Measurements from ENCODE around the gene DPPA2. TPM values are rescaled to one million over a fixed set of nuclear protein-coding genes. Genes with fewer than 3 reads are reported as not detected.
"Not testable (repeated sequence)": the region's sequence is repeated elsewhere in the genome, so short reads cannot be mapped to it uniquely, and the experiment has no call there.

The DPPA2 gene, protein sequence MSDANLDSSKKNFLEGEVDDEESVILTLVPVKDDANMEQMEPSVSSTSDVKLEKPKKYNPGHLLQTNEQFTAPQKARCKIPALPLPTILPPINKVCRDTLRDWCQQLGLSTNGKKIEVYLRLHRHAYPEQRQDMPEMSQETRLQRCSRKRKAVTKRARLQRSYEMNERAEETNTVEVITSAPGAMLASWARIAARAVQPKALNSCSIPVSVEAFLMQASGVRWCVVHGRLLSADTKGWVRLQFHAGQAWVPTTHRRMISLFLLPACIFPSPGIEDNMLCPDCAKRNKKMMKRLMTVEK
- total RNA-seq, result not detected

- DNase-seq (ENCODE audit: low spot score in 2 of 2) (no peak), FAIRE-seq (no peak)
These were observed at the start of gene DPPA2 for GRCh38 chr3:109316162-109316730. Gene DPPA2, minus strand, starts transcription at chr3:109316517. Its CDS starts 1,975 bp downstream, at chr3:109314542.

DNA sequence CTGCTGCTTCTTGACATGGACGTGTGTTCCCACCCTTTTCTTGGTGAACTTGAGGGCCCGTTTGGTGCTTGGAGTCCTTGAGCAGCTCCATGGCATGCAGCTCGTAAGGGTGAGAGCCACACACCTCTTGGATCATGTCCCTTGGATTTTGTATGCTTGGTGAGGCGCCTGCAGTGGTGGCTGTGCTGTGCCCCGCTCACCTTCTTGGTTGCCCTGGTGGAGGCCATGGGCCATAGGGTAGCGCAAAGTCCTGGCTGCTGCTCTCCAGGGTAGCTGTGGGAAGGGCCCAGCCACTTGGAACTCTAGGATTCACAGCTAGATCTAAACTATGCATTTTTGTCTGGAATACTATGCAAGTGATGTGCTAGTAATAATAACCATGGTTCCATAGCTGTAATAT is 47.8 kb upstream of the DPPA2 start:
- FAIRE-seq, result no peak
- no peak for DNase-seq (ENCODE audit: low spot score in 2 of 2)

GRCh38 chr3:109363634-109364033 is 47.3 kb upstream of the DPPA2 start:
- DNase-seq (ENCODE audit: low spot score in 2 of 2) (no peak), FAIRE-seq (no peak)

- FAIRE-seq (no peak), DNase-seq (ENCODE audit: low spot score in 2 of 2) (no peak)
These were observed 46.5 kb upstream of the DPPA2 start for GRCh38 chr3:109362823-109363222.

GRCh38 chr3:109358809-109359208 is 42.5 kb upstream of the DPPA2 start:
- not testable (repeated sequence) for FAIRE-seq; DNase-seq (ENCODE audit: low spot score in 2 of 2)

- no peak for FAIRE-seq
These were observed 40.3 kb upstream of the DPPA2 start for GRCh38 chr3:109356442-109357155.

GRCh38 chr3:109355625-109356441 is 39.5 kb upstream of the DPPA2 start:
- DNase-seq (ENCODE audit: low spot score in 2 of 2), result no peak
- FAIRE-seq, result no peak

More at GRCh38 chr3:109356442-109357155, 40.3 kb upstream of the DPPA2 start:
- no peak for DNase-seq (ENCODE audit: low spot score in 2 of 2)

- FAIRE-seq, result no peak
These were observed 36.7 kb upstream of the DPPA2 start for GRCh38 chr3:109353057-109353456.

DNA sequence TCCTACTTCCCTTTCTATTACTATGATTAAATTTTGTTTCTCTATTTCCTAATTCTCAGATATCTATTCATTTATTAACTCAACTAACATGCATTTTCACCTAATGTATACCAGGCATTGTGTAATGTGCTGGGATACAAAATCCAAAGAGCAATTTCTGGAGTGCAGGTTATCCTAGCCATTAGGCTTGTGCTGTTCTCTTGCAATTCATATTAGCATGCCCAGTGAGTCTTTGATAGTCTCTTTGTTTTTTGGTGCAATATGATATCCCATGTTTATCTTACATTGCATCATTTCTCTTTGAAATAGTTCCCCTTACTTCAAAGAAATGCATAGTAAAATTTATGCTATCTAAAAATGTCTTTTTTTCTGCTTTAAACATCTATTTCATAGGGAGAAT is 34.9 kb upstream of the DPPA2 start:
- FAIRE-seq, result no peak
- no peak for DNase-seq (ENCODE audit: low spot score in 2 of 2)

More at GRCh38 chr3:109353057-109353456, 36.7 kb upstream of the DPPA2 start:
- no peak for DNase-seq (ENCODE audit: low spot score in 2 of 2)

DNA sequence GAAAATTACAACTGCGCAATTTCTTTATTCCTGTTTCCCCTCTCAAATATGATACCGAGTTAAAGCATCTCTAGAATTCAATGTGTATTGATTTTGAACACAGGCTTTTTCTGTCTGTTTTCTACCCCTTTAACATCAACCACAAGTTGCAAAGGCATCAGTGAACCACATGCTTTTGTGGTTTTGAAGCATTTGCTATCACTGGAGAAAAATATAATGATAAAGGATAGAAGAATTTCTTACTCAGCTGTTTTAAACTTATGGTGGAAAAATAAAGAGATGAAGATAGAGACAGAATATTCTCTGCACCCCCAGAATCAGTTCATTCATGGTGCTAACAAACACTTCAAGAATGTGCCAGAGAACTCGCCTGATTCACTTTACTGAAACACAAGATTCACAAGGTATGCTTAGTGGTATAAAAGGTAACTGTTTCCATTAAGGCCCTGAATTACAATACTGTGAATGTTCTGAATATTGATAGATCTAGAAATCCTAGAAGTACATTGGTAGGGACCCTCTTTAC is 30.5 kb upstream of the DPPA2 start:
- FAIRE-seq, result no peak
- DNase-seq (ENCODE audit: low spot score in 2 of 2), result no peak

GRCh38 chr3:109346099-109346498 is 29.8 kb upstream of the DPPA2 start:
- FAIRE-seq (no peak), DNase-seq (ENCODE audit: low spot score in 2 of 2) (no peak)

GRCh38 chr3:109339714-109340648 is 23.7 kb upstream of the DPPA2 start:
- DNase-seq (ENCODE audit: low spot score in 2 of 2) (no peak), FAIRE-seq (no peak)

DNA sequence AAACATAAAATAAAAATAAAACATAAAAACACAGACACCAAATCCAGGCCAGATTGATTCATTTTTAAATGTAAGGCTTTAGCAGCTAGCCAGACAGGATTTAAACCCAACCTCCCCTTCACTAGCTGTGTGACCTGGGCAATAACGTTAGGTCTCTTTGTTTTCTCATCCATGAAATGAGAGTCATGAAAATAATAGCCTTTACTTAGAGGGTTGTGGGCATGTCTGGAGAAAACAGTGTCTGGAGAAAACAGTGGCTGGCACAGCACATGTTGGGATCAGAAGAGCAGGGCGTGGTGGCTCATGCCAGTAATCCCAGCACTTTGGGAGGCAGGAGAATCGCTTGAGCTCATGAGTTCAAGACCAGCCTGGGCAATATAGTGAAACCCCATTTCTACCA is 22.9 kb upstream of the DPPA2 start:
- no peak for FAIRE-seq
- no peak for DNase-seq (ENCODE audit: low spot score in 2 of 2)

DNA sequence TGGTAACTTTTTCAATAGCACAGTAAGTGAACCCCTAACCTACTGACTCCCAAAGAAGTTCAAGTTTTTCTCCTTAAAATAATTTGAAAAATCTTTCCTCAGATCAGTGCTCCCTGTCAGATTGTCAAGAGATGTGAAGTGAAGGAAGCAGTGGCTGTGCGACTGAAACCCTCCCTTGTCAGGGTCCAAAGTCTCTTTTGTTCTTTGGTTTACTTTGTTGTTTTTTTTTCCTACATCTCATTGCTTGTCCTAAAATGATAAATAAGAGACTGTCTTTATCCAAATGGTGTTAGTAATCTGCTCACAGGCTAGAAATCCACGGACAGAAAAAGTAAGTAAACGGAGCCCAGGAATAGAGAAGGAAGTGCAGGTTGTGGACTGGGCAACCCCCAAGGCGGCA is 22.0 kb upstream of the DPPA2 start:
- FAIRE-seq (no peak), DNase-seq (ENCODE audit: low spot score in 2 of 2) (no peak)

DNA sequence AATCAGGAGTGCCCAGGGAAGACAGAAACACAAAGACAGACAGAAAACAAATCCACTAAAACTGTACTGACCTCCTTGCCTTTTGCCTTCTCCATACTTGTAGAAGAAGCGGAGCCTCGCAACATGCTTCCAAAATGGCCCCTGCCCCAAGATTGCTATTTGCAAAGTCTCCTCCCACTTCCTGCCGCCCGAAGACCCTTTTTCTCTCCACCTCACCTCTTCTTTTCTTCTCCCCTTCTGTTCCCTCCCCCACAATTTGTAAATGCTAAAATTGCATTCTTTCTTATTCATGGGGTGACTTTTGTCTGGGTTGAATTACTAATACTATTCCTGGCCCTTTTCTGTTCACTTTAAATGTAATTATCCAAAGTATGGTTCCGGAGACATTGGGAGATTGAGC is 21.1 kb upstream of the DPPA2 start, which contains the start of gene DPPA4:
DPPA4 (minus strand) TSS at position 154 of the 400 bp plus-strand sequence; CDS start at position 125, 29 bp downstream.
- no peak for FAIRE-seq
- DNase-seq (ENCODE audit: low spot score in 2 of 2), result no peak

DNA sequence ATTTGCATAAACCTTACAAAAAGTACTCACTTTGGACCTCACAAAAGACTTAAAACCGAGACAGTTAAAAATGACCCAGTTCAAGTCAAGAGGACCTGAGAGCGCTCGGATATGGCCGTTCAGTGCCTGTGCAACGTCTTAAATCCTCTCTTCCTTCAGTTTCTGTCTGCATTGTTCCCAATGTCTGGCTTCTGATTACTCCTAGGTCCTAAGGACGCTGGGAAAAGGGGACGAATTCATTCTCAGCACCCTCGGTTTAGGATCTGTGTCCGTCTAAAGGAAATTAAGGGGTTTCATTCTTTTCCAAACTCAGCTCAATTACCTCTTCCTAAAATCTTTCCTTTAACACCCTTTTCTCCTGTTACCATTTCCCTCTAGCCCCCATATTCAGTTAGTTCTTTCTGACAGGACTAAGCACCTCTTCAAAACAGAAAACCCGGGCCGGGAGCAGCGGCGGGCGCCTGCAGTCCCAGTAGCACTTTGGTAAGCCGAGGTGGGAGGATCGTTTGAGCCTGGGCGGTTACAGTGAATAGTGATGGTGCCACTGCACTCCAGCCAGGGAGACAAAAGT is 20.1 kb upstream of the DPPA2 start:
- no peak for FAIRE-seq
- DNase-seq (ENCODE audit: low spot score in 2 of 2), result no peak

DNA sequence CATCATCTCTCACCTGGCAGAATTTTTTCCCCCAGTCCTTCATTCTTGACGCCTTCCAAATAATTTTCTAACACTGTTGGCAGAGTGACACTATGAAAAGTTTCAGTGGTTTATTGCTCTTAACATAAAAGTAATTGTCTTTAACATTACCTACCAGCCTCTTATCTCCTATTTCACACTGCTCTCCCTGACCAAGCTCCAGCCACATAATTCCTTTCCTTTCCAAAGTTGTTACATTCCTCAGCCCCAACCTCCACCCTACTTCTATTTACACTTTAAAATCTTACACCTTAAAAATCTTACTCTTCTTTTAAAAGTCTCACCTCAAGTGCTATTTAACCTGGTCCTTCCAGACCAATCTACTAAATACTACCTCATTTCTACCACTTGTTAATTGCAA is 18.3 kb upstream of the DPPA2 start:
- DNase-seq (ENCODE audit: low spot score in 2 of 2) (no peak), FAIRE-seq (no peak)

GRCh38 chr3:109331692-109332091 is 15.4 kb upstream of the DPPA2 start:
- DNase-seq (ENCODE audit: low spot score in 2 of 2) (no peak), FAIRE-seq (no peak)

DNA sequence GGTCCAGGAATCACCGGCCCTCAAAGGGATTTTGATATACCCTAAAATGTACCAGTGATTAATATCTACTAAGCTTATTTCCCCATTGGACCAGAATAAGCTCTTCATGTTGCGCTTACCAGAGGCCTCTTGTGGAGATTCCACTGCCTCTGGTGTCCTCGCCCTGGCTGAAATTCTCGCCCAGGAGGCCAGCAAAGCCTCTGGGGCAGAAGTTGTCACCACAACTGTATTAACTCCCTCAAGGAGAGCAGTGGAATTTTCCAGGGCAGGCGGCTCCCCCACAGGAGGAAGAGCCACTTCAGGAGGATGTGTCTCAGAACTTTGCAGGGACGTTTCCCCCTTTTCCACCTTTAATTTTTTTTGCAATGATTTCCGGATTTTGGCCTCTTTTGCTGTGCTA is 14.1 kb upstream of the DPPA2 start:
- FAIRE-seq (no peak), DNase-seq (ENCODE audit: low spot score in 2 of 2) (no peak)
